C4-2B (cell line): ENCODE results near the gene TUBG2.

Experiments used
- CTCF ChIP-seq: fragments of 450-650 bp; conservative IDR thresholded peaks from 2 replicates; pipeline ENCODE4 v1.5.1; 2017; ENCODE audit warnings: mild to moderate bottlenecking
- ZFX ChIP-seq: fragments of 450-650 bp; IDR thresholded peaks from 2 replicates; pipeline ENCODE4 v1.6.1; 2017

GRCh38 chr17:42683407-42684034 is 24.4 kb downstream of the TUBG2 start:
- no peak for TF ChIP-seq CTCF
- TF ChIP-seq ZFX, result no peak
